IMR-90 (cell line): ENCODE results near the gene ATP11B. TPM values are rescaled to one million over a fixed set of nuclear protein-coding genes. Genes with fewer than 3 reads are reported as not detected.

Experiments used
- ATAC-seq: fragments of 200-7000 bp; cut with Tn5 transposase; 2 replicates; pipeline ENCODE4 v1.9.1; 2020; ENCODE audit warnings: low read depth, mild to moderate bottlenecking, moderate library complexity
- BruUV-seq: library from RNA; stranded (reverse); fragments of 400-500 nt; replicated peaks from 2 replicates; lab custom pipeline; 2021; lab: Mats Ljungman, UMichigan
- CTCF ChIA-PET: fragments of 300-600 bp; formaldehyde crosslinking; extraction: SDS; loops from one replicate; lab custom pipeline; 2021; ENCODE audit warnings: antibody characterized with exemption; lab: Yijun Ruan, JAX
- POLR2A ChIA-PET: fragments of 300-600 bp; sonication (Branson Sonifier 250); formaldehyde crosslinking; loops from one replicate; lab custom pipeline; 2022; ENCODE audit warnings: antibody characterized with exemption; ENCODE audit not compliant: unreplicated experiment; lab: Charles Lee
- DNase-seq: peaks from one replicate; pipeline ENCODE4 v3.0.0; 2013
- H2AFZ ChIP-seq: replicated peaks from 2 replicates; pipeline ENCODE3; 2013; ENCODE audit warnings: low read length, mild to moderate bottlenecking; ENCODE audit not compliant: poor library complexity
- H2AK5ac ChIP-seq: 2 replicates; pipeline ENCODE4 v1.6.1; 2013; ENCODE audit warnings: low read depth, low read length, inconsistent platforms
- H2AK9ac ChIP-seq: replicated peaks from 2 replicates; pipeline ENCODE3; 2013; ENCODE audit warnings: mild to moderate bottlenecking, low read depth, low read length, moderate library complexity; ENCODE audit not compliant: poor library complexity
- H2BK120ac ChIP-seq: 2 replicates; pipeline ENCODE4 v1.6.1; 2013; ENCODE audit warnings: low read depth, low read length, inconsistent platforms
- H2BK15ac ChIP-seq: 3 replicates; pipeline ENCODE4 v1.6.1; 2013; ENCODE audit warnings: low read depth, low read length, inconsistent platforms
- H2BK20ac ChIP-seq: 2 replicates; pipeline ENCODE4 v1.6.1; 2013; ENCODE audit warnings: low read depth, mild to moderate bottlenecking, inconsistent platforms, low read length, moderate library complexity
- H2BK5ac ChIP-seq: 2 replicates; pipeline ENCODE4 v1.6.1; 2013; ENCODE audit warnings: mild to moderate bottlenecking, low read depth, low read length, inconsistent platforms; ENCODE audit not compliant: poor library complexity, severe bottlenecking
- H3K14ac ChIP-seq: replicated peaks from 2 replicates; pipeline ENCODE4 v1.6.1; 2013; ENCODE audit warnings: low read depth, low read length, inconsistent platforms
- H3K18ac ChIP-seq: 2 replicates; pipeline ENCODE4 v1.6.1; 2013; ENCODE audit warnings: low read depth, low read length, control low read depth
- H3K23ac ChIP-seq: 2 replicates; pipeline ENCODE4 v1.6.1; 2013; ENCODE audit warnings: low read depth, low read length, inconsistent platforms
- H3K27ac ChIP-seq: 2 replicates; pipeline ENCODE4 v1.5.1; 2013; ENCODE audit warnings: mild to moderate bottlenecking, control low read depth, low read length; ENCODE audit not compliant: insufficient read depth
- H3K27me3 ChIP-seq: 2 replicates; pipeline ENCODE4 v1.6.1; 2013; ENCODE audit warnings: low read length; ENCODE audit not compliant: control insufficient read depth, insufficient read depth
- H3K36me3 ChIP-seq: 2 replicates; pipeline ENCODE4 v1.6.1; 2013; ENCODE audit warnings: low read length, mixed read lengths; ENCODE audit not compliant: control insufficient read depth, insufficient read depth
- H3K4ac ChIP-seq: 2 replicates; pipeline ENCODE4 v1.6.1; 2013; ENCODE audit warnings: low read depth, low read length, inconsistent platforms
- H3K4me1 ChIP-seq: 2 replicates; pipeline ENCODE4 v1.6.1; 2013; ENCODE audit warnings: low read length, mixed read lengths; ENCODE audit not compliant: control insufficient read depth, insufficient read depth
- H3K4me2 ChIP-seq: 2 replicates; pipeline ENCODE4 v1.6.1; 2013; ENCODE audit warnings: low read depth, mild to moderate bottlenecking, control low read depth, low read length, moderate library complexity
- H3K4me3 ChIP-seq: 2 replicates; pipeline ENCODE4 v1.5.1; 2013; ENCODE audit warnings: low read depth, mild to moderate bottlenecking, control low read depth, low read length, moderate library complexity; ENCODE audit not compliant: insufficient read depth
- H3K56ac ChIP-seq: 2 replicates; pipeline ENCODE4 v1.6.1; 2013; ENCODE audit warnings: low read length, inconsistent platforms; ENCODE audit not compliant: insufficient read depth; ENCODE audit errors: extremely low read depth
- H3K79me1 ChIP-seq, 2 experiments: 2 replicates each; pipeline ENCODE4 v1.6.1; 2013; ENCODE audit warnings: low read length in 2 of 2, inconsistent platforms in 1 of 2, low read depth in 1 of 2
- H3K9ac ChIP-seq: 2 replicates; pipeline ENCODE4 v1.6.1; 2013; ENCODE audit warnings: low read depth, low read length, control low read depth
- H3K9me1 ChIP-seq: 2 replicates; pipeline ENCODE4 v1.6.1; 2013; ENCODE audit warnings: low read length, inconsistent platforms; ENCODE audit not compliant: insufficient read depth
- H3K9me3 ChIP-seq: 2 replicates; pipeline ENCODE4 v1.6.1; 2013; ENCODE audit warnings: low read length; ENCODE audit not compliant: control insufficient read depth, insufficient read depth
- H4K20me1 ChIP-seq: 2 replicates; pipeline ENCODE4 v1.6.1; 2013; ENCODE audit warnings: low read length, inconsistent platforms; ENCODE audit not compliant: insufficient read depth
- H4K5ac ChIP-seq: 2 replicates; pipeline ENCODE4 v1.6.1; 2013; ENCODE audit warnings: mild to moderate bottlenecking, low read depth, low read length, control low read depth
- H4K8ac ChIP-seq, 2 experiments: 2 replicates each; pipeline ENCODE4 v1.6.1; 2013; ENCODE audit warnings: low read depth in 2 of 2, low read length in 2 of 2, control low read depth in 1 of 2, inconsistent platforms in 1 of 2
- H4K91ac ChIP-seq: 2 replicates; pipeline ENCODE4 v1.6.1; 2013; ENCODE audit warnings: low read depth, low read length, inconsistent platforms; ENCODE audit not compliant: insufficient read depth
- BHLHE40 ChIP-seq: fragments of 150-350 bp; IDR thresholded peaks from 2 replicates; pipeline ENCODE4 v1.6.1; 2016; ENCODE audit warnings: mild to moderate bottlenecking, low read depth, low read length
- CEBPB ChIP-seq: IDR thresholded peaks from 2 replicates; pipeline ENCODE4 v1.6.1; 2012; ENCODE audit warnings: low read depth, low read length, improper control_type of control experiment
- FOS ChIP-seq: fragments of 150-350 bp; IDR thresholded peaks from 2 replicates; pipeline ENCODE4 v1.6.1; 2016; ENCODE audit warnings: low read depth, low read length
- NFE2L2 ChIP-seq: fragments of 150-350 bp; IDR thresholded peaks from 2 replicates; pipeline ENCODE4 v1.6.1; 2016; ENCODE audit warnings: low read depth, mild to moderate bottlenecking, low read length
- POLR2A ChIP-seq: IDR thresholded peaks from 2 replicates; pipeline ENCODE4 v1.6.1; 2012; ENCODE audit warnings: mild to moderate bottlenecking, low read depth, low read length
- RAD21 ChIP-seq: IDR thresholded peaks from 2 replicates; pipeline ENCODE4 v1.6.1; 2012; ENCODE audit warnings: low read length, improper control_type of control experiment
- SMC3 ChIP-seq: fragments of 150-350 bp; IDR thresholded peaks from 2 replicates; pipeline ENCODE4 v1.6.1; 2016; ENCODE audit warnings: low read depth, mild to moderate bottlenecking, antibody characterized with exemption, low read length, moderate library complexity
- USF2 ChIP-seq: fragments of 150-350 bp; IDR thresholded peaks from 2 replicates; pipeline ENCODE4 v1.6.1; 2017; ENCODE audit warnings: mild to moderate bottlenecking, antibody characterized with exemption, low read length, low read depth
- WGBS, 2 experiments: methylation state at CpG; one replicate each; pipeline versions ENCODE4 v1.1.5 to v1.1.7; 2013; ENCODE audit warnings: missing lambda C conversion rate in 2 of 2; ENCODE audit not compliant: insufficient read length in 1 of 2; ENCODE audit errors: extremely low coverage in 2 of 2; 5-methylcytosine and 5-hydroxymethylcytosine counted together
- dilution Hi-C: fragments of 300-500 bp; cut with HindIII; formaldehyde crosslinking; loops from one replicate; pipeline ENCODE4 v1.14.3; 2018; ENCODE audit warnings: low sequenced_read_pairs; ENCODE audit not compliant: unreplicated experiment
- in situ Hi-C: fragments of 300-500 bp; cut with MboI; formaldehyde crosslinking; loops from 3 replicates; pipeline ENCODE4 v1.14.3; 2019; ENCODE audit warnings: low sequenced_read_pairs, inconsistent platforms, mixed read lengths
- intact Hi-C: fragments of 100-400 bp; cut with micrococcal nuclease; formaldehyde crosslinking; loops from 2 replicates; pipeline ENCODE4 v1.10.0; 2022
- polyA plus RNA-seq, 3 experiments: library from polyadenylated mRNA; depleted of rRNA; stranded (reverse); fragments of >200 nt; gene quantifications; 2 replicates each; pipeline ENCODE4 v1.2.3, GENCODE V29; 2012; ENCODE audit warnings: low replicate concordance in 1 of 3
- total RNA-seq: library from RNA; depleted of rRNA; stranded (reverse); fragments of >200 nt; gene quantifications from 2 replicates; pipeline ENCODE4 v1.2.3, GENCODE V29; 2012

Gene ATP11B
- total and polyA plus RNA-seq, 2 of the 4 experiments (the other 2 are of a cell fraction), result 10.0 to 39.6 TPM

GRCh38 chr3:182785142-182785541, 8.2 kb upstream of the ATP11B start:
- Histone ChIP-seq H4K91ac (no peak overlapping the region), H3K4me3 (no peak overlapping the region), H3K4me2 (no peak overlapping the region), H3K18ac (no peak overlapping the region), H2BK15ac (no peak overlapping the region), H3K27me3 (peaks cover 6% of the 10 kb centered on the region), H3K36me3 (no peaks in the 10 kb centered on the region), H3K23ac (no peak overlapping the region), H2AK5ac (no peak overlapping the region), H3K4me1 (no peaks in the 10 kb centered on the region), H4K8ac (no peak overlapping the region), H2BK120ac (no peak overlapping the region), H3K56ac (no peak overlapping the region), H3K79me1 (no peaks in the 10 kb centered on the region), H3K9me1 (no peaks in the 10 kb centered on the region), H3K4ac (no peak overlapping the region), H2BK5ac (no peak overlapping the region), H4K5ac (no peak overlapping the region), H4K20me1 (no peaks in the 10 kb centered on the region), H3K14ac (no peak overlapping the region), H2BK20ac (no peak overlapping the region), H3K9me3 (no peaks in the 10 kb centered on the region), H3K9ac (no peak overlapping the region), H2AK9ac (no peak overlapping the region), H2AFZ (no peak overlapping the region), H3K27ac (no peak overlapping the region)
- no peak for ATAC-seq
- dilution Hi-C loops (no loop called here), in situ Hi-C loops (no loop called here), intact Hi-C loops (no loop called here)
- BruUV-seq, result no TSS peak
- DNase-seq, result no peak
- POLR2A ChIA-PET, result no interaction called here
- 60% methylated on average over 1 of the region's 3 CpGs; no CpG with 5 or more reads in 1 of the 2 experiments for WGBS, 2 experiments
- TF ChIP-seq NFE2L2, result no peak
- TF ChIP-seq POLR2A, result no peak
- TF ChIP-seq SMC3, result no peak
- TF ChIP-seq FOS, result no peak
- TF ChIP-seq USF2, result no peak
- TF ChIP-seq RAD21, result no peak
- no peak for TF ChIP-seq BHLHE40
- TF ChIP-seq CEBPB, result no peak
- CTCF ChIA-PET, result interaction anchor here (0.9 kb wide), 1 partner anchor 52 kb away, joined by 3 read pairs; no protein-coding TSS in a partner anchor
